SIG-M5 treated with dmso at 0.1 percent for 504 hours (cell line): Measurements from ENCODE around the gene RNF144B.

ENCODE experiments used
- DNase-seq: peaks from one replicate; lab custom pipeline; 2025; ENCODE audit not compliant: unreplicated experiment; lab: John Stamatoyannopoulos, UW

The RNF144B gene

DNA sequence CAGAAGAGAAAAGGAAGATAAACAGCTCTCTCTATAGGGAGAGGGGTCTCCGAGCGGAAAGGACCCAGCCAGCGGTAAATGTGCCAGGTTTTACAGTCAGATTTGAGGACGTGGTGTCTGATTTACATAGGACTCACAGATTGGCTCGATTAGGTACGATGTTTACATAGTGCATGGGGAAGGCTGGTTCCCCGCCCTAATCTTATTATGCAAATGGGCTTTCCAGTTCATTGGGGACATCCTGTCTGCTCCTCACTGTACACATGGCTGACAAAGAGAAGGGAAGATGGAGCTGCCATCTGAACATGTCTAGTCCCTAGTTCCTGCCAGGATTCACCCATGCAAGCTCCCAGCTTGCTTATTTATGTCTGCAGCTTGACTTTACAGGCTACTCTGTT is 119.9 kb downstream of the RNF144B start:
- no peak for DNase-seq

DNA sequence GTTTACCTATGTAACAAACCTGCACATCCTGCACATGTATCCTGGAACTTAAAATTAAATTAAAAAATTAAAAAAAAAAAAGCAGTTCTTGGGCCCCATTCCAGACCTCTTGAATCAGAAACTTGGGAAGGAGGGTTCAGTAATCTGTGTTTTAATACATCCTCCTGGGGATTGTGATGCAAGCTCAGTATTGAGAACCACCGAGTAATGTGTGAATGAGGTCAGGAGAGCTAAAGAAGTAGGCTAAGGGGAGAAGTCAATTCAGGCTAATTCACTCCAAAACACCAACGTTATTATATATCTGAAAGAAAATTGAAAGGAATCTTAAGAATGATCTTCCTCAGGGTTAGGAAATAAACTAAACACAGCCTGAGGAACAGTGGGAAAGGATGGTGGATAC is 120.4 kb downstream of the RNF144B start:
- DNase-seq: no peak

DNA sequence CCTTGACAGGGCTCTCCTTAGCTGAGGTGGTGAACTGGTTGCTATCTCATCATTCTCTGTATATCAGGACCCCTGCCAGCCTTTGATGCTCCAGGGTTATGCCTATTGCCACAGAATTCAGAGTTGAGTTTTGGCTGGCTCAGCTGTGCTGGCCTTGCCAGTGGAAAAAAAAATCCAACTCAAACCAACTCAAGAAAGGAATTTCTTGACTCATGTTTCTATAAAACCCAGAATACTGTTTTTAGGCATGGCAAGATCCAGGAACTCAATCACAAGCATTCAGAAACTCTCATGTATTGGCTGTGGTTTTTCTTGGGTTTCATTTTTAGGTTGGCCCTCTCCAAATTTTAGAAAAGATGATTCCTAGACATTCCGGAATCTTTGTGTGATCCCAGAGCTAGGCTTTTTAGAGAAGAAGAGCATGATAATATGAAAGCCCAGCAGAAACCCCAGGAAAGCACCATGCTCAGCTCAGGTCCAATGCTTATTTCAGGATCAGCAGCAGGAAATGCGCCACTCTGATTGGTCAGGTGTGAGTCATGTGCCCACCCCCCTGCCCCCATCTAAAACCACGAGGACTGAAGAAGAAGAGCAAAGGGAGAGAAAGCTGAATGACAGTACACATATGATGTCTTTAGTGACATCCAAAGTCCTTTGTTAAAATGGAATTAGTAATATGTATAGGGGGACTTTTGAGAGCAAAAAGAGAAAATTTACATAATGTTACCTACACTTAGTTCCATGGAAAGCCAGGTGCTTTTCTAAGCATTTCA is 122.9 kb downstream of the RNF144B start:
- no peak for DNase-seq

DNA sequence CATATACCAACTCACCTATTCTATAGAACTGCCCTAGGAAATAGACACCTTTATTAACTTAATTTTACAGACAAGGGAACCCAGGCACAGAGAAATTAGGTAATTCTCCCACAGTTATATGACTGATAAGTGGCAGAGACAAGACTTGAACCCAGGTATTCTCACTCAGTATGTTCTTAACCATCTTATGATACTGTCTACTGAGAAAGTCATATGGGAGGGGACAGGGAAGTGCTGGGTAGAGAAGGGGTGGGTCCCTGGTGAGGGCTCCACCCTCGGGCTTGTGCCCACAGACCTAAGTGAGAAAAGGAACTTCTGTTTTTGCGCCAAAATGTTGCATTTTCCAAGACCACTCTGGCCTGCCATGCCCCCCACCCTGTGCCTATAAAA is 123.5 kb downstream of the RNF144B start:
- DNase-seq: no peak

DNA sequence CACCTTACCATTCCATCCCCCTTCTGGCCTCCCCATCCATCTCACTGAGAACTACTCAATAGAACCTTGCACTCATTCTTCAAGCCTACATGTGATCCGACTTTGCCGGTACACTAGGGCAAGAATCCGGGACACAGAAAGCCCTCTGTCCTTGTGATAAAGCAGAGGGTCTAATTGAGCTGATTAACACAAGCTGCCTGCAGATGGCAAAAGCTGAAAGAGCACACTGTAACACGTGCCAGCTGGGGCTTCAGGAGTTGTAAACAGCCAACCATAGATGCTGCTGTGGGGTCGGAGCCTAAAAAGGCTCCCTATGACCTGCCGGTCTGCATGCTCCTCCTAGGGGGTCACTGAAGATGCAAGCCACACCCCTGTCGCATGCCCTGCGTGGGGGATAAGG is 124.1 kb downstream of the RNF144B start:
- DNase-seq: no peak

DNA sequence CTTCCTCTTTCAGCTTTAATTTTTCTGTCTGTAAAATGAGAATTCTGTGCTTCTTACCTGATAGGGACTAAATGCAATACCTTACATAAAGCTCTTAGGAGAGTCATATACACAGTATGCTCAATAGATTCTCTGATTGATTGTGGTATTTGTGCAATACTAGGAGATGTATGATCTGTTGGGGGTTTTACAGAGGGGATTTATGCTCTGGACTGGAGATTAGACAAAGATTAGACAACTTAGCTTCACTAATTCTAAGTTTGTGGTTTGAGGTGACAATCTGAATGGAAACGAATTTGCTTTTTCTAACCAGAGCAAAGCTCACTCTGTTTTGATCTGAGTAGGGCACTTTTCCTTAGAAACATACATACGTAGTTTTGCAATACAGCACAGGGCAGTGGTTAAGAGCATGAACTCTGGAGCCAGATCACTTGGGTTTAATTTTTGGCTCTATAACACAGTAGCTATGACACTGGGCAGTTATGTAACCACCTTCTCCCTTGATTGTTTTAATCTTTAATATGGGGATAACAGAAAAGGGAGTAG is 126.2 kb downstream of the RNF144B start:
- no peak for DNase-seq

DNA sequence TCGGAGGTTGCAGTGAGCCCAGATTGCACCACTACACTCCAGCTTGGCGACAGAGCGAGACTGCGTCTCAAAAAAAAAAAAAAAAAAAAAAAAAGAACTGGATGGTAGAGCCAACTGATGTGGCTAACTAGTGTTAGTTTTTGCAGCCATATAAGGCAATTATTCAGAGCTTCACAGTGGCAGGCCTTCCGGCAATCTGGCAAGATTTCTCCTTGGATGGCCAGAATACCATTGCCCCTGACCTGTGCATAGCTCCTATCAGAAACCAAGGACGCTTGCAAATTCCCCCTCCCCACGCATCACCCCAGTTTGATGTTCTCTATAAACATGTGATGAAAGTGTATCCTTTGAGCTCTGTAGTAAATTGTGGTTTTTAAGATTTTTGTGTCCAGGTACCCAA is 127.0 kb downstream of the RNF144B start:
- DNase-seq: no peak

DNA sequence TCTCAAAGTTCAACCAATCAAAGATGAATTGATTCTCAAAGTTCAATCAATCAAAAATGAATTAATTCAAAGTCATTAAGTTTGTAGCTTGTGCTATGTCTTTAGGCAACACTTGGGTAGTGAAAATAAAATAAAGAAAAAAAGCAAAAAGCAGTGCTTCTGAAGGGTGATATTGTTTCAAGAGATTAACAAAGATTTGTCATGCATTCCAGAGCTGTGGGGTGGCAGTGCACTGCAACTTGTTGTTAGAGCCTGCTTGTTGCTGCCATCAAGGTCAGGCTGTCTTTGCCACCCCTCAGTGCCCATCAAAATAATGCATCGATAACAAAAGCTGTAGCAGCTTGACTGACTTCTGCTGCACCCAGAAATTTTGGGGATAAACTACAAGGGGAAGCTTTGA is 128.6 kb downstream of the RNF144B start:
- no peak for DNase-seq
